H1 (cell line): Measurements from ENCODE around the gene CISTR. TPM values are rescaled to one million over a fixed set of nuclear protein-coding genes. Genes with fewer than 3 reads are reported as not detected.

Source experiments
- CTCF ChIA-PET: fragments of 300-600 bp; sonication (Branson Sonifier 250); formaldehyde crosslinking; loops from one replicate; lab custom pipeline; 2021; ENCODE audit not compliant: partially characterized antibody; lab: Charles Lee
- POLR2A ChIA-PET: fragments of 300-600 bp; sonication (Branson Sonifier 250); formaldehyde crosslinking; loops from one replicate; lab custom pipeline; 2021; ENCODE audit warnings: inconsistent platforms; ENCODE audit not compliant: partially characterized antibody; lab: Charles Lee
- DNase-seq, 2 experiments: peaks; one replicate each; pipeline versions ENCODE4 v3.0.0 to v3.0.0-alpha.2; 2010 to 2022; ENCODE audit warnings: low spot score in 2 of 2, low read depth in 1 of 2, mixed read lengths in 1 of 2
- FAIRE-seq: peaks from 2 replicates; lab custom pipeline; 2011; peaks lifted over from hg19 to GRCh38; lab: Jason Lieb, UNC
- H2AFZ ChIP-seq: 2 replicates; pipeline ENCODE4 v1.8.1; 2012; ENCODE audit warnings: low read length, inconsistent platforms
- H2AK5ac ChIP-seq: 2 replicates; pipeline ENCODE4 v1.6.1; 2013; ENCODE audit warnings: low read depth, low read length
- H2BK120ac ChIP-seq: replicated peaks from 2 replicates; pipeline ENCODE3; 2013; ENCODE audit warnings: low read depth, low read length, inconsistent platforms
- H2BK12ac ChIP-seq: 2 replicates; pipeline ENCODE4 v1.6.1; 2013; ENCODE audit warnings: low read depth, low read length
- H2BK15ac ChIP-seq: 2 replicates; pipeline ENCODE4 v1.6.1; 2013; ENCODE audit warnings: low read length
- H2BK20ac ChIP-seq: 2 replicates; pipeline ENCODE4 v1.6.1; 2013; ENCODE audit warnings: low read length
- H2BK5ac ChIP-seq: 2 replicates; pipeline ENCODE4 v1.6.1; 2013; ENCODE audit warnings: low read depth, low read length
- H3K14ac ChIP-seq: 2 replicates; pipeline ENCODE4 v1.6.1; 2013; ENCODE audit warnings: inconsistent platforms; ENCODE audit not compliant: insufficient read length
- H3K18ac ChIP-seq: 2 replicates; pipeline ENCODE4 v1.6.1; 2013; ENCODE audit warnings: low read length; ENCODE audit errors: extremely low read depth
- H3K23ac ChIP-seq: 2 replicates; pipeline ENCODE4 v1.6.1; 2013; ENCODE audit warnings: inconsistent platforms; ENCODE audit not compliant: insufficient read length
- H3K23me2 ChIP-seq: 2 replicates; pipeline ENCODE4 v1.6.1; 2013; ENCODE audit warnings: low read depth, low read length
- H3K27ac ChIP-seq: 2 replicates; pipeline ENCODE4 v1.6.1; 2011; ENCODE audit warnings: low read depth, low read length, inconsistent platforms
- H3K27me3 ChIP-seq, 4 experiments: replicated peaks in 1 of 4; 1 replicate in 1 of 4; 2 replicates in 3 of 4; pipeline versions ENCODE4 v1.6.1 to v1.8.1; 2011 to 2013; ENCODE audit warnings: low read length in 3 of 4, mild to moderate bottlenecking in 3 of 4, inconsistent platforms in 2 of 4, mixed read lengths in 2 of 4, moderate library complexity in 1 of 4; ENCODE audit not compliant: control insufficient read depth in 3 of 4, insufficient read depth in 3 of 4; ENCODE audit errors: extremely low read depth in 1 of 4
- H3K36me3 ChIP-seq, 4 experiments: 2 replicates each; pipeline versions ENCODE4 v1.6.1 to v1.8.1; 2011 to 2013; ENCODE audit warnings: mild to moderate bottlenecking in 4 of 4, low read length in 3 of 4, moderate library complexity in 2 of 4, control low read depth in 1 of 4, inconsistent platforms in 1 of 4; ENCODE audit not compliant: insufficient read depth in 4 of 4, control insufficient read depth in 2 of 4
- H3K4ac ChIP-seq: replicated peaks from 2 replicates; pipeline ENCODE3; 2013; ENCODE audit warnings: low read length, low read depth, mixed read lengths, inconsistent platforms; ENCODE audit not compliant: insufficient read length
- H3K4me1 ChIP-seq, 4 experiments: replicated peaks in 1 of 4; 1 replicate in 1 of 4; 2 replicates in 3 of 4; pipeline versions ENCODE4 v1.6.1 to v1.8.1; 2011 to 2013; ENCODE audit warnings: low read length in 3 of 4, inconsistent platforms in 2 of 4, mixed read lengths in 1 of 4; ENCODE audit not compliant: insufficient read depth in 4 of 4, control insufficient read depth in 3 of 4
- H3K4me2 ChIP-seq, 2 experiments: 2 replicates each; pipeline versions ENCODE4 v1.6.1 to v1.8.1; 2011 to 2013; ENCODE audit warnings: low read depth in 2 of 2, low read length in 2 of 2, control low read depth in 1 of 2, inconsistent platforms in 1 of 2, mild to moderate bottlenecking in 1 of 2; ENCODE audit not compliant: insufficient read depth in 1 of 2
- H3K4me3 ChIP-seq, 4 experiments: fragments of 200-600, 300-600 bp in 1 of 4; sonication (generic), shearing (Covaris generic), sonication (Bioruptor Twin) in 1 of 4; 2 replicates each; pipeline versions ENCODE4 v1.5.1 to v1.8.1; 2011 to 2016; ENCODE audit warnings: low read length in 4 of 4, low read depth in 3 of 4, control low read depth in 2 of 4, inconsistent platforms in 2 of 4, mild to moderate bottlenecking in 2 of 4, mixed read lengths in 1 of 4, moderate library complexity in 1 of 4; ENCODE audit not compliant: insufficient read depth in 2 of 4; ENCODE audit errors: extremely low read depth in 1 of 4
- H3K56ac ChIP-seq: replicated peaks from 2 replicates; pipeline ENCODE3; 2013; ENCODE audit warnings: low read depth, mild to moderate bottlenecking, mixed read lengths, low read length, inconsistent platforms; ENCODE audit not compliant: insufficient read length
- H3K79me1 ChIP-seq: 2 replicates; pipeline ENCODE4 v1.6.1; 2013; ENCODE audit warnings: low read depth, low read length, control low read depth
- H3K79me2 ChIP-seq, 2 experiments: 2 replicates each; pipeline versions ENCODE4 v1.6.1 to v1.8.1; 2012 to 2013; ENCODE audit warnings: low read length in 2 of 2, mild to moderate bottlenecking in 2 of 2, inconsistent platforms in 1 of 2; ENCODE audit not compliant: insufficient read depth in 2 of 2, control insufficient read depth in 1 of 2
- H3K9ac ChIP-seq, 4 experiments: replicated peaks in 1 of 4; 1 replicate in 1 of 4; 2 replicates in 3 of 4; pipeline versions ENCODE4 v1.6.1 to v1.8.1; 2011 to 2013; ENCODE audit warnings: low read depth in 3 of 4, low read length in 3 of 4, control low read depth in 2 of 4, mild to moderate bottlenecking in 2 of 4, moderate library complexity in 2 of 4, inconsistent platforms in 1 of 4; ENCODE audit errors: extremely low read depth in 1 of 4
- H3K9me3 ChIP-seq, 2 experiments: 2 replicates each; pipeline versions ENCODE4 v1.6.1 to v1.8.1; 2012 to 2013; ENCODE audit warnings: mild to moderate bottlenecking in 2 of 2, moderate library complexity in 2 of 2, control low read depth in 1 of 2, inconsistent platforms in 1 of 2, low read depth in 1 of 2, low read length in 1 of 2, mixed read lengths in 1 of 2; ENCODE audit not compliant: insufficient read depth in 2 of 2
- H4K20me1 ChIP-seq, 2 experiments: replicated peaks in 1 of 2; 2 replicates each; pipeline versions ENCODE3 to v1.8.1; 2011 to 2013; ENCODE audit warnings: inconsistent platforms in 2 of 2, low read length in 2 of 2, mild to moderate bottlenecking in 1 of 2; ENCODE audit not compliant: insufficient read depth in 2 of 2, control insufficient read depth in 1 of 2
- H4K5ac ChIP-seq: 2 replicates; pipeline ENCODE4 v1.6.1; 2013; ENCODE audit warnings: low read length, low read depth, mixed read lengths, inconsistent platforms; ENCODE audit not compliant: insufficient read length
- H4K8ac ChIP-seq: 2 replicates; pipeline ENCODE4 v1.8.0; 2013; ENCODE audit warnings: mild to moderate bottlenecking, moderate library complexity, low read length, inconsistent platforms; ENCODE audit not compliant: insufficient read depth; ENCODE audit errors: extremely low read depth
- H4K91ac ChIP-seq: replicated peaks from 2 replicates; pipeline ENCODE3; 2013; ENCODE audit warnings: low read length, mixed read lengths, inconsistent platforms; ENCODE audit not compliant: insufficient read length
- CEBPB ChIP-seq: IDR thresholded peaks from 2 replicates; pipeline ENCODE4 v1.6.1; 2012; ENCODE audit warnings: low read depth, low read length
- CHD1 ChIP-seq: IDR thresholded peaks from 2 replicates; pipeline ENCODE4 v1.6.1; 2012; ENCODE audit warnings: low read depth, low read length, improper control_type of control experiment
- CREB1 ChIP-seq: IDR thresholded peaks from 2 replicates; pipeline ENCODE4 v1.6.1; 2012; ENCODE audit warnings: inconsistent platforms
- EGR1 ChIP-seq: IDR thresholded peaks from 2 replicates; pipeline ENCODE4 v1.6.1; 2011; ENCODE audit warnings: low read depth, low read length, borderline replicate concordance
- GTF2F1 ChIP-seq: IDR thresholded peaks from 2 replicates; pipeline ENCODE4 v1.6.1; 2012; ENCODE audit warnings: low read depth, low read length, improper control_type of control experiment, borderline replicate concordance
- HDAC2 ChIP-seq, 2 experiments: fragments of 300-600 bp in 1 of 2; sonication (generic) in 1 of 2; IDR thresholded peaks; 2 replicates each; pipeline ENCODE4 v1.6.1; 2011 to 2012; ENCODE audit warnings: low read depth in 2 of 2, low read length in 2 of 2, mild to moderate bottlenecking in 2 of 2, moderate library complexity in 2 of 2, borderline replicate concordance in 1 of 2, inconsistent platforms in 1 of 2
- JUN ChIP-seq: IDR thresholded peaks from 2 replicates; pipeline ENCODE4 v1.6.1; 2011; ENCODE audit warnings: low read depth, mild to moderate bottlenecking, improper control_type of control experiment, low read length
- KDM5A ChIP-seq: fragments of 200-600 bp; IDR thresholded peaks from 2 replicates; pipeline ENCODE4 v1.7.1; 2012; ENCODE audit warnings: mild to moderate bottlenecking, low read length, inconsistent platforms, mixed read lengths
- PHF8 ChIP-seq: fragments of 200-600 bp; sonication (generic); conservative IDR thresholded peaks from 2 replicates; pipeline ENCODE4 v1.7.1; 2012; ENCODE audit warnings: low read depth, mild to moderate bottlenecking, inconsistent platforms, low read length, moderate library complexity
- POU5F1 ChIP-seq: IDR thresholded peaks from 2 replicates; pipeline ENCODE4 v1.6.1; 2011; ENCODE audit warnings: low read depth, mild to moderate bottlenecking, low read length, moderate library complexity
- RBBP5 ChIP-seq: IDR thresholded peaks from 2 replicates; pipeline ENCODE4 v1.7.1; 2012; ENCODE audit warnings: low read depth, mild to moderate bottlenecking, inconsistent platforms, low read length, moderate library complexity, borderline replicate concordance
- SP1 ChIP-seq: IDR thresholded peaks from 2 replicates; pipeline ENCODE4 v1.6.1; 2011; ENCODE audit warnings: low read depth, low read length
- TAF1 ChIP-seq: IDR thresholded peaks from 2 replicates; pipeline ENCODE4 v1.6.1; 2011; ENCODE audit warnings: mild to moderate bottlenecking, low read depth, low read length
- TEAD4 ChIP-seq: IDR thresholded peaks from 2 replicates; pipeline ENCODE4 v1.6.1; 2012; ENCODE audit warnings: low read depth, low read length, inconsistent platforms, mixed read lengths
- WGBS, 2 experiments: shearing (Covaris generic) in 1 of 2; methylation state at CpG; one replicate each; pipeline versions ENCODE4 v1.1.6 to v1.1.7; 2013 to 2015; ENCODE audit warnings: low lambda C conversion rate in 2 of 2, mixed read lengths in 2 of 2, inconsistent platforms in 1 of 2, low coverage in 1 of 2, missing lambda C conversion rate in 1 of 2; ENCODE audit not compliant: insufficient replicate concordance in 2 of 2, insufficient coverage in 1 of 2, insufficient read length in 1 of 2; ENCODE audit errors: extremely low coverage in 1 of 2, missing lambda C conversion rate in 1 of 2; 5-methylcytosine and 5-hydroxymethylcytosine counted together
- polyA plus RNA-seq, 7 experiments: library from polyadenylated mRNA; depleted of rRNA in 3 of 7; stranded (reverse) in 5 of 7; unstranded in 2 of 7; fragments of >200 nt in 5 of 7; fragments of 200-250 nt in 2 of 7; gene quantifications; 1 replicate in 5 of 7; 2 replicates in 1 of 7; 4 replicates in 1 of 7; pipeline versions ENCODE4 v1.2.1 to v1.2.3, GENCODE V29; 2011 to 2013; ENCODE audit warnings: missing spikeins in 2 of 7, mixed read lengths in 2 of 7
- total RNA-seq: library from RNA; stranded (reverse); fragmentation: NEBNext Ultra II Directional; extraction: Animal tissue kit (Norgen Biotek cat#: 25700); gene quantifications from 2 replicates; pipeline ENCODE4 v1.2.1, GENCODE V29; 2021

The CISTR gene
- total and polyA plus RNA-seq, 2 of the 8 experiments (the other 6 are each of a cell fraction or from before 2014, with no cell fraction given) = not detected

DNA sequence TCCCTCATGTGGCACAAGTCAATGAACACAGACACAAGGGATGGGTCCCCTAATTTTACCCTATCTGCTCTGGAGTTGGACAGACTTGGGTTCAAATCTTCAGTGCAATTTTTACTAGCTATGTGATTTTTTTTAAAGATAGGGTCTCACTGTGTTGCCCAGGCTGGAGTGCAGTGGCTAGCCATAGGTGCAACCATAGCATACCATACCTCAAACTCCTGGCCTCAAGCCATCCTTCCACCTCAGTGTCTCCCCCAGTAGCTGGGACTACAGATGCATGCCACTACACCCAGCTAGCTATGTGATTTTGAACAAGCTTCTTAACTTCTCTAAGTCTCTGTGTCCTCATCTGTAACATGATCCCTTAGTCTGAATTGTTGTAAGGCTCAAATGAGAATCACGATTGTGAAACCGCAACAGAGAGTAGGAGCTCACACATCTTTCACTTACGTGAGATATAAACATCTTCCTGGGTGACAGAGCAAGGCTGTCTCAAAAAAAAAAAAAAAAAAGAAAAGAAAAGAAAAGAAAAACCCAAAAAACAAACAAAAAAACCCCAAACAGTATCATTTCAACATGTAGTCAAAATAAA lies 29.2 kb downstream of the CISTR start:
- CTCF ChIA-PET = interaction anchor here (0.8 to 6.3 kb wide), 10 partner anchors 8 to 147 kb away, joined by 3 to 73 read pairs (median 4); partner anchors contain the start of gene ATP5MC2
- POLR2A ChIA-PET = interaction anchor here (0.8 to 1.5 kb wide), 2 partner anchors 13 to 14 kb away, joined by 4 read pairs; no protein-coding TSS in a partner anchor
- FAIRE-seq = no peak
- 77% methylated on average over 3 of the region's 3 CpGs; no CpG with 5 or more reads in 1 of the 2 experiments for WGBS, 2 experiments
- Histone ChIP-seq H3K23ac (no peak overlapping the region), H3K9ac (no peak overlapping the region), H3K79me1 (no peaks in the 10 kb centered on the region), H3K4ac (no peak overlapping the region), H2AFZ (no peak overlapping the region), H4K91ac (no peak overlapping the region), H2BK12ac (no peak overlapping the region), H2BK5ac (no peak overlapping the region), H4K20me1 (no peaks in the 10 kb centered on the region), H2BK15ac (no peak overlapping the region), H2BK20ac (no peak overlapping the region), H3K14ac (no peak overlapping the region), H3K4me2 (no peak overlapping the region), H3K4me3 (no peak overlapping the region), H3K36me3 (no peaks in the 10 kb centered on the region; a peak in 1 of 8 replicates), H3K23me2 (no peaks in the 10 kb centered on the region; the same call in 1 of the 2 replicates), H3K9me3 (no peaks in the 10 kb centered on the region), H4K5ac (no peak overlapping the region), H2BK120ac (no peak overlapping the region), H2AK5ac (no peak overlapping the region), H3K18ac (no peak overlapping the region), H3K79me2 (no peaks in the 10 kb centered on the region), H3K56ac (no peak overlapping the region), H3K27ac (no peak overlapping the region), H3K27me3 (no peaks in the 10 kb centered on the region), H4K8ac (no peak overlapping the region), H3K4me1 (peaks cover 0 to 7% (median 0%) of the 10 kb centered on the region in 4 experiments; a peak in 2 of 7 replicates)
- DNase-seq = no peak
- TF ChIP-seq JUN (no peak), CHD1 (no peak), KDM5A (no peak), PHF8 (no peak), EGR1 (no peak), CREB1 (no peak), TEAD4 (no peak), CEBPB (no peak), TAF1 (no peak), POU5F1 (no peak), RBBP5 (no peak), SP1 (no peak), HDAC2 (IDR thresholded peaks at IDR 0.05; ENCODE audit: borderline replicate concordance in 1 of 2, low read depth in 2 of 2, low read length in 2 of 2) (no peak), GTF2F1 (no peak)
